ENCODE results near the gene PRUNE2.

The PRUNE2 gene

DNA sequence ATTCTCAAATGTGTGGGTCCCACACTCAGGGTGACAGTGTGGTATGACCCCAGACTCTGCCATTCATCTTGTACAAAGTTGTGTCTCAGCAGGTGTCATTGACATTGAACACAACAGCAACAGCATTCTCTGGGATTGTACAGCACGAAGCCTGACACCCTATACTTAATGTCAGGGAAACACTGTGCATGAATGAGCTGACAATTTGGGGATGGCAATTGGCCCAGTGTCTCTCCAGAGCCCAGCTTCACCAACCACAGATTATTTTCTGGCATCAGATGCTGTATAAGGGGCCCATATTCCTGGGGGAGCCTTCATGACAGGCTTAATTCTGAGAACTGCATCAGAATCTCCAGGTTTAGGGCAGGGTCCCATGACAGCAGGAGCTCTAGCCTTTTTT is 303.7 kb downstream of the PRUNE2 start:
- H3K4me3 ChIP-seq (ENCODE audit: low read depth in 1 of 2, low read length in 2 of 2) = no peak overlapping the region
- H3K79me2 ChIP-seq (ENCODE audit: insufficient read depth, low read length) = no peaks in the 10 kb centered on the region
- H3K27ac ChIP-seq (ENCODE audit: low read length) = no peak overlapping the region
- no peaks in the 10 kb centered on the region for H4K20me1 ChIP-seq (ENCODE audit: insufficient read depth, low read length)
- no peaks in the 10 kb centered on the region for H3K27me3 ChIP-seq (ENCODE audit: insufficient read depth, low read length, poor library complexity)
- no peak for ATAC-seq (ENCODE audit: insufficient read depth, low read depth)
- no peaks in the 10 kb centered on the region for H3K4me1 ChIP-seq (ENCODE audit: insufficient read depth, low read length)
- DNase-seq = no peak
- no peak overlapping the region for H2AFZ ChIP-seq (ENCODE audit: low read depth, low read length)
- H3K9me3 ChIP-seq (ENCODE audit: insufficient read depth, low read length, severe bottlenecking) = no peaks in the 10 kb centered on the region
- H3K4me2 ChIP-seq (ENCODE audit: insufficient read depth, low read length) = no peak overlapping the region
- H3K9ac ChIP-seq (ENCODE audit: low read depth, low read length) = no peak overlapping the region
- no peaks in the 10 kb centered on the region for H3K36me3 ChIP-seq (ENCODE audit: insufficient read depth, low read length)
- TF ChIP-seq, protein P1, sequence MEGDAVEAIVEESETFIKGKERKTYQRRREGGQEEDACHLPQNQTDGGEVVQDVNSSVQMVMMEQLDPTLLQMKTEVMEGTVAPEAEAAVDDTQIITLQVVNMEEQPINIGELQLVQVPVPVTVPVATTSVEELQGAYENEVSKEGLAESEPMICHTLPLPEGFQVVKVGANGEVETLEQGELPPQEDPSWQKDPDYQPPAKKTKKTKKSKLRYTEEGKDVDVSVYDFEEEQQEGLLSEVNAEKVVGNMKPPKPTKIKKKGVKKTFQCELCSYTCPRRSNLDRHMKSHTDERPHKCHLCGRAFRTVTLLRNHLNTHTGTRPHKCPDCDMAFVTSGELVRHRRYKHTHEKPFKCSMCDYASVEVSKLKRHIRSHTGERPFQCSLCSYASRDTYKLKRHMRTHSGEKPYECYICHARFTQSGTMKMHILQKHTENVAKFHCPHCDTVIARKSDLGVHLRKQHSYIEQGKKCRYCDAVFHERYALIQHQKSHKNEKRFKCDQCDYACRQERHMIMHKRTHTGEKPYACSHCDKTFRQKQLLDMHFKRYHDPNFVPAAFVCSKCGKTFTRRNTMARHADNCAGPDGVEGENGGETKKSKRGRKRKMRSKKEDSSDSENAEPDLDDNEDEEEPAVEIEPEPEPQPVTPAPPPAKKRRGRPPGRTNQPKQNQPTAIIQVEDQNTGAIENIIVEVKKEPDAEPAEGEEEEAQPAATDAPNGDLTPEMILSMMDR (IDR thresholded peaks at IDR 0.05; ENCODE audit: borderline replicate concordance, extremely low read depth, low read length, poor library complexity, severe bottlenecking) = no peak
- TF ChIP-seq EZH2 (IDR thresholded peaks at IDR 0.05; ENCODE audit: borderline replicate concordance, low read depth, low read length, severe bottlenecking) = no peak

DNA sequence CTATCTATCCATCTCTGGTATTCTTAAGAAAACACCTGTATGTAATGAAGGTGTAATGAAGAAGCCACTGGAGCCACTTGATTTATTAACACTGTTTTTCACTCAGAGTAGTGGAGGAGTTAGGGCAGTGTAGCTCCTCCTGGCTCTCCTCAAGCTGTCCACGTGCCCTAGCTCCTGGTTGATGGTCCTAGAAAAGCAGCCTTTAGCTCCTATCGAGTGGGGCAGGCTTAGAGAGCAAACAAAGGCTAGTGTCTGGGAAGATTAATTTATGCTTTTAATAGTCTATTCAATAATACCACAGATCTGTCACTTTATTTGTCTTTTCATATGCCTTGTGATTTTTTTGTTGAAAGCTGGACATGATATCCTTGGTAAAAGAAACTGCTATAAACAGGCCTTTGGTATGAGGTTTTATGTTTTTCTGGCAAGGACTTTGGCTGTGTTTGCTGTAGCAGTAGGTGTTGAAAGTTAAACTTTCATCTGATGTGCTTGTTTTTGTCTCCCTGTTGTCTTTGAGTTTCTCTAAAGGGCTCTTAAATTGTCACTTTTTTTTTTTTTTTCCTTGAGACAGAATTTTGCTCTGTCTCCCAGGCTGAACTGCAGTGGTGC is 305.8 kb downstream of the PRUNE2 start:
- H3K36me3 ChIP-seq (ENCODE audit: insufficient read depth, low read length) = no peaks in the 10 kb centered on the region
- H3K4me2 ChIP-seq (ENCODE audit: insufficient read depth, low read length) = no peak overlapping the region
- no peaks in the 10 kb centered on the region for H3K27me3 ChIP-seq (ENCODE audit: insufficient read depth, low read length, poor library complexity)
- DNase-seq (no peak), ATAC-seq (ENCODE audit: insufficient read depth, low read depth) (no peak)
- no peak overlapping the region for H2AFZ ChIP-seq (ENCODE audit: low read depth, low read length)
- no peak overlapping the region for H3K9ac ChIP-seq (ENCODE audit: low read depth, low read length)
- no peaks in the 10 kb centered on the region for H3K4me1 ChIP-seq (ENCODE audit: insufficient read depth, low read length)
- H4K20me1 ChIP-seq (ENCODE audit: insufficient read depth, low read length) = no peaks in the 10 kb centered on the region
- H3K27ac ChIP-seq (ENCODE audit: low read length) = no peak overlapping the region
- no peak overlapping the region for H3K4me3 ChIP-seq (ENCODE audit: low read depth in 1 of 2, low read length in 2 of 2)
- no peaks in the 10 kb centered on the region for H3K79me2 ChIP-seq (ENCODE audit: insufficient read depth, low read length)
- H3K9me3 ChIP-seq (ENCODE audit: insufficient read depth, low read length, severe bottlenecking) = no peaks in the 10 kb centered on the region
- no peak for TF ChIP-seq EZH2 (IDR thresholded peaks at IDR 0.05; ENCODE audit: borderline replicate concordance, low read depth, low read length, severe bottlenecking)

DNA sequence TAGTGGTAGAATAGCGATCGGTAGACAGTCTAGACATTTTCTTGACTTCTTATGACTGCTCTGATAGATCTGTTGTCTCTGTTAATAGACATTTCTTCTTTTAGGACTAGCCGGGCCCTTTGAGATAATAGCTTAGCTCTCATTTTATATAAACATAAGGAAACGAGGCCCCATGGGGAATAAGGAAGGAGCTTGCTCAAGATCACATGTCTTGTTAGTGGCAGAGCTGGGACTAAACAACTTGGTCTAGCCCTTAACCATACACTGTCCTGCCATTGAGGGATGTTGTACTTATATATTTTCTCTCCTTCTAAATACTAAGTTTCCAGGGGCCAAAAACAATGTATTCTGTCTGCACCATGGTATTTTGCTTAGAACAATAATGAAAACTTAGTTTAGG is 306.9 kb downstream of the PRUNE2 start:
- Histone ChIP-seq H3K27me3 (ENCODE audit: insufficient read depth, low read length, poor library complexity) (no peaks in the 10 kb centered on the region), H3K4me3 (ENCODE audit: low read depth in 1 of 2, low read length in 2 of 2) (no peak overlapping the region), H3K79me2 (ENCODE audit: insufficient read depth, low read length) (no peaks in the 10 kb centered on the region), H3K9ac (ENCODE audit: low read depth, low read length) (no peak overlapping the region), H3K36me3 (ENCODE audit: insufficient read depth, low read length) (no peaks in the 10 kb centered on the region), H3K27ac (ENCODE audit: low read length) (no peak overlapping the region), H2AFZ (ENCODE audit: low read depth, low read length) (no peak overlapping the region), H4K20me1 (ENCODE audit: insufficient read depth, low read length) (no peaks in the 10 kb centered on the region), H3K4me1 (ENCODE audit: insufficient read depth, low read length) (no peaks in the 10 kb centered on the region), H3K4me2 (ENCODE audit: insufficient read depth, low read length) (no peak overlapping the region), H3K9me3 (ENCODE audit: insufficient read depth, low read length, severe bottlenecking) (no peaks in the 10 kb centered on the region)
- ATAC-seq (ENCODE audit: insufficient read depth, low read depth) (no peak), DNase-seq (no peak)
- TF ChIP-seq, protein P1 (IDR thresholded peaks at IDR 0.05; ENCODE audit: borderline replicate concordance, extremely low read depth, low read length, poor library complexity, severe bottlenecking) = no peak
- no peak for TF ChIP-seq EZH2 (IDR thresholded peaks at IDR 0.05; ENCODE audit: borderline replicate concordance, low read depth, low read length, severe bottlenecking)

DNA sequence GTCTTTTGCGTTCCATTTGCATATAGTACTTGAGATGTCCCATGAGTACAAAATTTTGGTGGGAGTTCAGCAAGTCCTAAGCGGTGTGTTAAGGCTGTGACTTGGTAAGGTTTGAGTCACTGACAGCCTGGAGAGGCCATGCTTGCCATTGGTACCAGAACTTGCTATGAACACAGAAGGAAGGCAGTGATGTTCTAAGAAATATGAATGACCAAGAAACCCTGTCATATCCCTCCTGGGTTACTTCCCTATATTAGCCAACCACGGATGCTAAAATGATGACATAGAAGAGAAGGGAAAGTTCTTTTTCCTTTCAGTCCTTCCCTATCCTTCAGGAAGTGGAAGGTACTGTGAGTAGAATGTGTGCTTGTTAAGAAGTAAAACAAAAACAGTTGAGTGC is 310.3 kb downstream of the PRUNE2 start:
- no peaks in the 10 kb centered on the region for H3K9me3 ChIP-seq (ENCODE audit: insufficient read depth, low read length, severe bottlenecking)
- H2AFZ ChIP-seq (ENCODE audit: low read depth, low read length) = no peak overlapping the region
- H3K27ac ChIP-seq (ENCODE audit: low read length) = no peak overlapping the region
- H3K27me3 ChIP-seq (ENCODE audit: insufficient read depth, low read length, poor library complexity) = no peaks in the 10 kb centered on the region
- no peak overlapping the region for H3K9ac ChIP-seq (ENCODE audit: low read depth, low read length)
- ATAC-seq (ENCODE audit: insufficient read depth, low read depth) (no peak), DNase-seq (no peak)
- H4K20me1 ChIP-seq (ENCODE audit: insufficient read depth, low read length) = no peaks in the 10 kb centered on the region
- no peak overlapping the region for H3K4me3 ChIP-seq (ENCODE audit: low read depth in 1 of 2, low read length in 2 of 2)
- H3K4me1 ChIP-seq (ENCODE audit: insufficient read depth, low read length) = no peaks in the 10 kb centered on the region
- TF ChIP-seq, protein P1 (IDR thresholded peaks at IDR 0.05; ENCODE audit: borderline replicate concordance, extremely low read depth, low read length, poor library complexity, severe bottlenecking) = no peak
- no peak for TF ChIP-seq EZH2 (IDR thresholded peaks at IDR 0.05; ENCODE audit: borderline replicate concordance, low read depth, low read length, severe bottlenecking)
- H3K4me2 ChIP-seq (ENCODE audit: insufficient read depth, low read length) = no peak overlapping the region
- H3K36me3 ChIP-seq (ENCODE audit: insufficient read depth, low read length) = no peaks in the 10 kb centered on the region
- H3K79me2 ChIP-seq (ENCODE audit: insufficient read depth, low read length) = no peaks in the 10 kb centered on the region
